ENCODE data around the gene COQ4.

GRCh38 chr9:128361296-128361985, 38.8 kb downstream of the COQ4 start:
- no peak for TF ChIP-seq CTCF (IDR thresholded peaks at IDR 0.05)
- TF ChIP-seq TEAD4 (CRISPR knock-in tag; IDR thresholded peaks at IDR 0.05), result no peak
- TF ChIP-seq JUN (CRISPR knock-in tag; IDR thresholded peaks at IDR 0.05), result no peak
- TF ChIP-seq ATF2 (CRISPR knock-in tag; IDR thresholded peaks at IDR 0.05; ENCODE audit: borderline replicate concordance, low read depth), result no peak
- no peak for TF ChIP-seq TP53 (CRISPR knock-in tag; IDR thresholded peaks at IDR 0.05)
- no peak for TF ChIP-seq MAX (CRISPR knock-in tag; IDR thresholded peaks at IDR 0.05)
- TF ChIP-seq NR3C1 (CRISPR knock-in tag; conservative IDR thresholded peaks at IDR 0.05; ENCODE audit: low read depth), result no peak
- TF ChIP-seq FOXP4 (CRISPR knock-in tag; IDR thresholded peaks at IDR 0.05), result no peak
- TF ChIP-seq FOXJ3 (CRISPR knock-in tag; IDR thresholded peaks at IDR 0.05; ENCODE audit: borderline replicate concordance), result no peak
- no peak for TF ChIP-seq STAT6 (CRISPR knock-in tag; conservative IDR thresholded peaks at IDR 0.05; ENCODE audit: low read depth)
- TF ChIP-seq SP1 (CRISPR knock-in tag; conservative IDR thresholded peaks at IDR 0.05), result no peak
